Adrenal gland (tissue), 5 donors: Measurements from ENCODE around the gene FDXACB1.

Experiments
- POLR2A ChIP-seq, 2 donors: fragments of 450-650 bp; IDR thresholded peaks; one replicate each; pipeline ENCODE4 v1.6.1; 2017; ENCODE audit warnings: antibody characterized with exemption in 2 of 2, mild to moderate bottlenecking in 2 of 2, moderate library complexity in 1 of 2
- TF ChIP-seq, protein P1 (sequence below), 6 experiments: fragments of 450-650 bp in 4 of 6; fragments of 200-600 bp in 2 of 6; sonication (generic) in 1 of 6; IDR thresholded peaks; 1 replicate in 5 of 6; 2 replicates in 1 of 6; pipeline versions ENCODE4 v1.5.1 to v1.8.0; 2016 to 2021; ENCODE audit warnings: antibody characterized with exemption in 6 of 6, mild to moderate bottlenecking in 2 of 6, moderate library complexity in 1 of 6
- donor health status: DM: no; HTN: no; CAD: no.

DNA sequence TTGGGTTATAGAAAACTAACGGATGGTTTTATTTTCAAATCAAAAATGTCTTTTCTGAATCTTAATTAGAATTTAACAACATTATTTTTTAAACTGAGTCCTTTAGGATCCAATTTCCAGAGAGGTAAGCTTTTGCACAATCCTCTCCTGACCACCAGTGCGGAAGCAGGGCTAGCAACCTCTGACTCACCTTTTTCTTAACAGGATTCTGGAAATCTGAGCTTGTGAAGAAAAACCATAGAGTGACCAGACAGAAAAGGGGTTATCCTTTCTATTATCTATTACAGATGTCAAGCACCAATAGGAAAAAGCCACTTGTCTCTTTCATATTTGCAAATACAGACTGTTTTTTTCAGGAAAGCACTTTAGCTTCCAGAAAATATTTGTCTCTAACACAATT, 32.9 kb downstream of the FDXACB1 start:
- TF ChIP-seq, protein P1, sequence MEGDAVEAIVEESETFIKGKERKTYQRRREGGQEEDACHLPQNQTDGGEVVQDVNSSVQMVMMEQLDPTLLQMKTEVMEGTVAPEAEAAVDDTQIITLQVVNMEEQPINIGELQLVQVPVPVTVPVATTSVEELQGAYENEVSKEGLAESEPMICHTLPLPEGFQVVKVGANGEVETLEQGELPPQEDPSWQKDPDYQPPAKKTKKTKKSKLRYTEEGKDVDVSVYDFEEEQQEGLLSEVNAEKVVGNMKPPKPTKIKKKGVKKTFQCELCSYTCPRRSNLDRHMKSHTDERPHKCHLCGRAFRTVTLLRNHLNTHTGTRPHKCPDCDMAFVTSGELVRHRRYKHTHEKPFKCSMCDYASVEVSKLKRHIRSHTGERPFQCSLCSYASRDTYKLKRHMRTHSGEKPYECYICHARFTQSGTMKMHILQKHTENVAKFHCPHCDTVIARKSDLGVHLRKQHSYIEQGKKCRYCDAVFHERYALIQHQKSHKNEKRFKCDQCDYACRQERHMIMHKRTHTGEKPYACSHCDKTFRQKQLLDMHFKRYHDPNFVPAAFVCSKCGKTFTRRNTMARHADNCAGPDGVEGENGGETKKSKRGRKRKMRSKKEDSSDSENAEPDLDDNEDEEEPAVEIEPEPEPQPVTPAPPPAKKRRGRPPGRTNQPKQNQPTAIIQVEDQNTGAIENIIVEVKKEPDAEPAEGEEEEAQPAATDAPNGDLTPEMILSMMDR (IDR thresholded peaks at IDR 0.05) = no peak
- TF ChIP-seq POLR2A (IDR thresholded peaks at IDR 0.05) = no peak
